Subcutaneous abdominal adipose tissue (tissue), 5 donors: ENCODE data around the gene ARHGAP15.

Experiments used
- H3K27ac ChIP-seq: one replicate; pipeline ENCODE4 v1.7.0; 2013; ENCODE audit warnings: low read depth, mild to moderate bottlenecking, inconsistent platforms, low read length, moderate library complexity
- H3K27me3 ChIP-seq, 5 donors: one replicate each; pipeline ENCODE4 v1.7.0; 2013; ENCODE audit warnings: low read length in 5 of 5, inconsistent platforms in 1 of 5; ENCODE audit not compliant: control insufficient read depth in 5 of 5, insufficient read depth in 4 of 5
- H3K36me3 ChIP-seq, 5 donors: one replicate each; pipeline ENCODE4 v1.7.0; 2013; ENCODE audit warnings: low read length in 5 of 5; ENCODE audit not compliant: control insufficient read depth in 5 of 5, insufficient read depth in 5 of 5
- H3K4me1 ChIP-seq, 5 donors: one replicate each; pipeline ENCODE4 v1.7.0; 2013; ENCODE audit warnings: low read length in 5 of 5, mild to moderate bottlenecking in 3 of 5, moderate library complexity in 1 of 5; ENCODE audit not compliant: control insufficient read depth in 5 of 5, insufficient read depth in 5 of 5
- H3K4me3 ChIP-seq, 5 donors: one replicate each; pipeline ENCODE4 v1.7.0; 2013; ENCODE audit warnings: low read length in 5 of 5, low read depth in 1 of 5
- H3K9ac ChIP-seq, 5 donors: one replicate each; pipeline ENCODE4 v1.7.0; 2013; ENCODE audit warnings: low read length in 5 of 5, mild to moderate bottlenecking in 4 of 5, moderate library complexity in 3 of 5
- H3K9me3 ChIP-seq, 5 donors: one replicate each; pipeline ENCODE4 v1.7.0; 2013; ENCODE audit warnings: low read length in 5 of 5; ENCODE audit not compliant: control insufficient read depth in 5 of 5
- donor health status: healthy.
- donor health status: healthy.
- donor health status: healthy.
- donor health status: healthy.
- donor health status: healthy.

Gene ARHGAP15

DNA sequence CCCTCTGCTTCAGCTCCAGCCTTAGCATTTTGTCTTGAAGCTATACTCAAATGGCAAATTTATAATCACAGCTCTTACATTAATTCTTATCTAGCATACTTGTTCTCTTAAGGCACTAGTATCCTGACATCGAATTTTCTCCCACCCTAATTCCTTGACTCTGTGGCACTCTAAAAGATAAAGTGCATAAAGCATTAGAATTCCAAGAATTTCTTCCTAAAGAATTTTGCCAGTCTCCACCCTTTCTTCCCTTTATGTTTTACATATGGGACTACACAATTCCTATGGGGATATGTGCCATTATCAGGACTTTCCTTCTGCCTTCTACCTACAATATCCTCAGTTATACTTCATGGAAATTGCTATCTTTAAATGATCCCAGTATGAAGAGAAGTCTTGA lies 560.3 kb downstream of the ARHGAP15 start:
- Histone ChIP-seq H3K4me1 (no peaks in the 10 kb centered on the region), H3K27me3 (no peaks in the 10 kb centered on the region), H3K27ac (no peak overlapping the region), H3K9ac (no peak overlapping the region), H3K36me3 (no peaks in the 10 kb centered on the region), H3K4me3 (no peak overlapping the region), H3K9me3 (no peaks in the 10 kb centered on the region)

DNA sequence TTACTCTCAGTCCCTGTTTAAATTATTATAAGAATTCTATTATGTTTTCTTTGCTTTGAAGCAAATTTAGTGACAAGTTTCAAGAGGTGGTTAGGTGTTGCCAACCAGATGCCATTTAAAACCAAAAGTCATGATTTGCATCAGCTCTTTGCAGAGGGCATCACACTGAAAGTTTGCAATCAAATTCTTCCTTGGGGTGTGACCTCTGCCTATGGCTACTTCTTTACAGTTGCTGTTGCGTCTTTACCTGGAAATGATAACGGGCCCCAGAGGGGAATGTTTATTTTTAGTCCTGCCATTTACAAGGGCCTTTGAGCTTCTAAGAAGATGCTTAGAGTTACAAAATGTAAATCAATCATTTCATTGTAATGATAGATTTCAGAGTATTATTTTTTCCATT lies 561.0 kb downstream of the ARHGAP15 start:
- no peak overlapping the region for H3K4me3 ChIP-seq
- no peaks in the 10 kb centered on the region for H3K36me3 ChIP-seq
- no peaks in the 10 kb centered on the region for H3K27me3 ChIP-seq
- no peak overlapping the region for H3K9ac ChIP-seq
- H3K4me1 ChIP-seq: no peaks in the 10 kb centered on the region
- no peak overlapping the region for H3K27ac ChIP-seq
- H3K9me3 ChIP-seq: no peaks in the 10 kb centered on the region

DNA sequence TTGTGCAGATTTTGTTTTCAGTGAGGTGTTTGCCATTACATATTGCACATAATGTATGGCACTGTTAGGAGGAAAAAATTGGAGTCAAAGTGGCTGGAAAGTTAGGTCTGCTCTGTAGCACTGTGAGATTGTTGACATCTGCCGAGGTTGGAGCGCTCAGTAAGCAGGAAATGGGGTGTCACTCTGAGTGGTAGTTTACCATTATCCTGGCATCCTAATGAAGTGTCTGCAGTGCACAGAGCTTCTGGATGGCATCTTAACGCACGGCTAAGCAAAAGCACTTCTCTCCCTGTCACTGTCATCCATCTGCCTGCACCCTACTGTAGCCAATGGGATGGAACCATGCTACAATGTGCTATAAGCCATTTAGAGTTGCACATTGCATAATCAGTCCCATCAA lies 561.9 kb downstream of the ARHGAP15 start:
- Histone ChIP-seq H3K9me3 (no peaks in the 10 kb centered on the region), H3K9ac (no peak overlapping the region), H3K36me3 (no peaks in the 10 kb centered on the region), H3K27ac (no peak overlapping the region), H3K27me3 (no peaks in the 10 kb centered on the region), H3K4me1 (no peaks in the 10 kb centered on the region), H3K4me3 (no peak overlapping the region)

DNA sequence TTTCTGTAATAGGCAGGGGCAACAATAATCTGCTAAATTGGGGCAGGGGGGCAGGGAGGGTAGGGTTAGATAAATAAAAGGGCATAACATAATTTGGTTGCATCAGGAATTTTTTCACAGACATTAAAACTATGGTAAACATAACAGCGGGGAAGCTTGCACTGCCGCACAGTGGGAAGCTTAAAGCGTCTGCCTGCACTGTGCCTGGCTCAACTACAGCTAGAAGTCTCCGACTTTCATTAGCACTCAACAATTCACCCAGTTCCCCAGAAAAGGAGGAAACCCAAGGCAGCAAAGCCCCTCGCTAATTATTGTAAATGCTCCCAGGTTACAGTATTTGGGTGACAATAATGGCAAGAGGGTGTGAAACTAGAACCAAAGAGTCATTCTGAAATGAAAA lies 562.9 kb downstream of the ARHGAP15 start:
- no peaks in the 10 kb centered on the region for H3K27me3 ChIP-seq
- H3K9ac ChIP-seq: no peak overlapping the region
- H3K4me1 ChIP-seq: no peaks in the 10 kb centered on the region
- H3K27ac ChIP-seq: no peak overlapping the region
- H3K36me3 ChIP-seq: no peaks in the 10 kb centered on the region
- no peak overlapping the region for H3K4me3 ChIP-seq
- H3K9me3 ChIP-seq: no peaks in the 10 kb centered on the region

DNA sequence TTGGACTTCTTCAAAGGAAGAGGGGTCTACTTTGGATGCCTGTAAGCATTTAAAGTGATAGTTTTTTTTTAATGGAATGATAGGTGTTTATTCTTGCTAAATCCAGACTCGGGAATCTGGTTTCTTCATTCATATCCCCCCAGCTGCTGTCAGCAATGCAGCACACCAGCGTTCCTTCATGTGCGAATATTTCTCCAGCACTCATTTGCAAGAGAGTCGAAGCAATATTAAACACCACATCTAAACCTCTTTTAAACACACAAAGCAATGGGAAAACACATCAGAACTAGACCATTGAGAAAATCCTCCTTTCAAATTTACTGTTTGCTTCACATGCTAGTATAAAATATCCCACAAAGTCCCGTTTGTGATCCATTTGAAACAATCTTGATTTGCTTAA lies 563.7 kb downstream of the ARHGAP15 start:
- H3K4me3 ChIP-seq: no peak overlapping the region
- no peak overlapping the region for H3K9ac ChIP-seq
- H3K27me3 ChIP-seq: no peaks in the 10 kb centered on the region
- H3K36me3 ChIP-seq: no peaks in the 10 kb centered on the region
- H3K4me1 ChIP-seq: no peaks in the 10 kb centered on the region
- no peaks in the 10 kb centered on the region for H3K9me3 ChIP-seq
- H3K27ac ChIP-seq: no peak overlapping the region

DNA sequence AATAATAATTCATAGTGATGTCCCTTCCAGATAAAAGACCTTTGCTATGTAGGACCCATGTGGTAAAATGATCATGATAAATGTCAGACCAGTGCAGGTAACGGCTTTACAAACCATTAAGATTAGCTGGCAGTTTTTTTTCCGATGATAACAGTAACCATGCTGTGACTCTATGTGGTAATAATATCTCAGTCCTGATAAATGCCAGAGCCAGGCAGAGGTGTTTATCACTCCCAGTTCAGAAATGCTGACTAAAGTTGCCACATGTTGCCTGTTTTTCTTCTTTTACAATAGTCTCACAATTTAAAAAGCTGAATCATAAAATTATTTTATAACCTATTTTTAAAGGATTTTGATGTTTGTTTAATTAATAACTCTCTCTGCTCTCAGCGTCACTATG lies 565.1 kb downstream of the ARHGAP15 start:
- no peak overlapping the region for H3K9ac ChIP-seq
- no peak overlapping the region for H3K27ac ChIP-seq
- no peaks in the 10 kb centered on the region for H3K27me3 ChIP-seq
- H3K9me3 ChIP-seq: no peaks in the 10 kb centered on the region
- H3K36me3 ChIP-seq: no peaks in the 10 kb centered on the region
- H3K4me3 ChIP-seq: no peak overlapping the region
- H3K4me1 ChIP-seq: no peaks in the 10 kb centered on the region

DNA sequence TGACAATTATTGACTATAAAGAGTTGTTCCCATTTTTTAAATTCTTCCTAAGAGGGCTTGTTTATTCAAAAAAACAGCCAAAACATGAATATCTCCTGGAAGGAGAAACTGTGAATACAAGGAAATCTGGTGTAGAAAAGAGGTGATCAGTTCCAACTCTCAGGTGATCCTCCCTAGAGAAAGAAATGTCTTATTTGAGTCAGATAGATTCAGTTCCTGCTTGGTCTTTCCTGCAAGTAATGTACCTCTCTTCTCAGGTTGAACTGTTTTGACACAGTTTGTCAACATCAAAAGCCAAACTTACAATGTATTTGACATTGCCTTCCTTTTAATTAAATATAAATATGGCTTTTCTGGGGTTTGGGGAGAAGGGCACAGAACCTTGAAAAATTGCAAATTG lies 567.4 kb downstream of the ARHGAP15 start:
- Histone ChIP-seq H3K4me1 (no peaks in the 10 kb centered on the region), H3K9me3 (no peaks in the 10 kb centered on the region)

DNA sequence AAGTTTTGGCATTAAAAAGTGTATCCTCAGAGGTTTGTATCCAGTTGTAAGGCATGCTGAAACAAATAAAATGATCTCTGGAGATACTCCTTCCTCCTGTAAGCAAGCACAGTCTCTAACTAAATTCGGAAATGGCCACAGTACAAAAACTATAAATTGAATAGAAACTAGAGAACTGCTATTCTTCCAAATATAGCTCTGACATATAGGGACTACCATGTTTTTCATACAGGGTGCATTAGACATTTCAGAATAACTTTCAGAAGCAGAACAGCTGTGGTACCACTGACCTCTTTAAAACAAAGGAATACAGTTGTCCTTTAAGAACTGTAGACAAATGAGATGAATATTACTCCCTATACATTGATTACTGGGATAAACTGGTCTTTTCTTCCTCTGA lies 568.5 kb downstream of the ARHGAP15 start:
- Histone ChIP-seq H3K27ac (no peak overlapping the region), H3K9ac (no peak overlapping the region), H3K4me1 (no peaks in the 10 kb centered on the region), H3K36me3 (no peaks in the 10 kb centered on the region), H3K27me3 (no peaks in the 10 kb centered on the region), H3K4me3 (no peak overlapping the region), H3K9me3 (no peaks in the 10 kb centered on the region)

More for the DNA sequence above, 567.4 kb downstream of the ARHGAP15 start:
- Histone ChIP-seq H3K27ac (no peak overlapping the region), H3K4me3 (no peak overlapping the region), H3K36me3 (no peaks in the 10 kb centered on the region), H3K27me3 (no peaks in the 10 kb centered on the region), H3K9ac (no peak overlapping the region)

DNA sequence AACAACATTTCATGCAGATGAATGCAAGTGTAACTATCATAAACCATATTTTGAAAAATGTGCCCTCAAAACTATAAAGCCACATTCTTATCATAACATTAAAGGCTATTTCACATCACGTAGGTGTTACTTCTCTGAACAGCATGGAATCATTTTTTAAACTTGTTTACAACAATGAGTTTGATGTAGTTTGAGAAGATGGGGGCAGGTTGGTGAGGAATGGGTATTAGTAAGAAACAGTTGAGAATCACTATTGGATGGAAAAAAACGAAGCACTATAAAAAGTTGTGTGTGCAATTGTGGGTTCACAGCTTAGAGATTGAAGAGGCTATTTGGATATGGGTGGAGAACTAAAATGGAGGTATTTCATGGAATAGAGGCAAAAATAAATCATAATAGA lies 569.1 kb downstream of the ARHGAP15 start:
- H3K36me3 ChIP-seq: no peaks in the 10 kb centered on the region
- no peaks in the 10 kb centered on the region for H3K9me3 ChIP-seq
- no peaks in the 10 kb centered on the region for H3K27me3 ChIP-seq
- no peaks in the 10 kb centered on the region for H3K4me1 ChIP-seq
- no peak overlapping the region for H3K4me3 ChIP-seq
- no peak overlapping the region for H3K9ac ChIP-seq
- no peak overlapping the region for H3K27ac ChIP-seq

DNA sequence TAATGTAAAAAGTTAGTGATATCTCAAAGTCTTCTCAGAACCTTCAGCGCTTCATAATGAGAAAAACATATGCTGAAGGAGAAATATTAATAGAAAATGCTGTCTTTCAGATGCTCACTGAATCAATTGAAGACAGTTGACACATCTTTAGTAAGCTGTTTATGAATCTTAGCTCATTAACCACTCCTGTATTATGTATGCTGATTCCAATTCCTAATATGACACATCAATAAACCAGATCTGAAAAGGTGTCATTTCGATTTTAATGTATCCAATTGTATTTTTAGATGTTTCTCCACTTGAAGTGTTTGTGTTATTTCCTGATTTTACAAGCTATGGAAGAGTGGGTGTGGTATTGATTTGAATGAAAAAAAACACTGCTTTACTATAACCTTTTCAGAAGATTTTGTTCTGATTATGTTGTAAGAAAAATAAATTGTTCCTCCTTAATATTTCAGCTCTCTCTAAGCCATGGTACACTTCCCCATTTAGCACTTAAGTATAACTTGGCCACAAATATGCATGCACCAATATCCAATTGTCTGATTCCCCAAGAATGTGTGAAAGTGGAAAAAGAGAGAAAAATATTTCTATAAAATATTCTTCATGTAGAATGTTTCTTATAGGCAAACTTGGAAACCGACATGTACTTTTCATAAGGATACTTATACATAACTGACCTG lies 569.8 kb downstream of the ARHGAP15 start:
- no peaks in the 10 kb centered on the region for H3K36me3 ChIP-seq
- H3K9ac ChIP-seq: no peak overlapping the region
- no peaks in the 10 kb centered on the region for H3K27me3 ChIP-seq
- no peaks in the 10 kb centered on the region for H3K4me1 ChIP-seq
- no peak overlapping the region for H3K27ac ChIP-seq
- no peak overlapping the region for H3K4me3 ChIP-seq
- H3K9me3 ChIP-seq: no peaks in the 10 kb centered on the region

DNA sequence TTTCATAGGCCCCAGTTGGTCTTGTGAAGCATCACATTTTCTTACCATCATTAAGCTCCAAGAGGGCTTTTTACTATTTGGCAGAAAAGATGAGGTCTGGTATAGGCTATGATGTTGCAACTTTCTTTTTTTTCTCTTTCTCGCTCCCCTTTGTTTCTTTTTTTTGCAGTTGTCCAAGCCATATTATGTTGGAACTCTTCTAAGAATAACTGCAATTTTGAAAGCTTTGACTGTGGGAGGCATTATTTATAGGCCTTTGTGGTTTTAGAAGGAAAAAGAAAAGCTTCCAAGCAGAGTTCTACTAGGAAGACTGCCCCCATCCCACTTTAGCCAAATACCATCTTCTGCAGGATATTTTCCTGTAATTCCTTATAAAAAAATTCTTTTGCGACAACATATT lies 571.6 kb downstream of the ARHGAP15 start:
- no peaks in the 10 kb centered on the region for H3K9me3 ChIP-seq
- no peak overlapping the region for H3K9ac ChIP-seq
- no peak overlapping the region for H3K27ac ChIP-seq
- H3K36me3 ChIP-seq: no peaks in the 10 kb centered on the region
- H3K4me1 ChIP-seq: no peaks in the 10 kb centered on the region
- no peak overlapping the region for H3K4me3 ChIP-seq
- no peaks in the 10 kb centered on the region for H3K27me3 ChIP-seq
